ENCODE results near the gene CGNL1.

CGNL1 gene

DNA sequence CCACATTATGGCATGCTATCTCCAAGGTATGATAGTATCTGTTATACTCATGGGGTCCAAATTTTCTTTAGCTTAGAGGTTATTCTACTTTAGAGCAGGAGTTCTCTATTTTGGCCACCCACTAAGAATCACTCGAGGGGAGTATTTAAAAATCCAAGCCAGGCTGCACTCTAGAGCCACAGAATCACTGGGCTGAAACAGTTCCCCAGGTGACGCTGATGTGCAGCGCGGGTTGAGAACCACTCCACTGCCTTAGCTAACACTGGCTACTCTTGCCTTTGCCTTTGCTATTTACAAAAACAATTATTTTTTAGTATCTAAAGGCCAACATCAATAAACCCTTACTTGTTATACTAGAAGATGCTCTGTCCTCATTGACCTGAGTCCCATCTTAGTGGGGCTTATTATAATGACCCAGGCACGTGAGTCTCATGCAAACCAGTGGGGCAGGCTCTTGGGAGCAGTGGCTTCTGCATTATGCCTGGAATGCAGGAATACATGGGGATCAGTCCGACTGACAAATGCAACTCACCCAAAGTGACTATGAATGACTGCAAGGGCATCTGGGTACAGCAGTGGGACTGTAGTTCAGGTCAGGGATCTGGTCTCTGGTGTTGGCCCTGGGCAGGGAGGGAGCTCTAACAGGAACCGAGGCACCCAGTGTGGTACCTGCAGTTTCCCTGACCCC is 21.7 kb upstream of the CGNL1 start:
- no peak for DNase-seq

DNA sequence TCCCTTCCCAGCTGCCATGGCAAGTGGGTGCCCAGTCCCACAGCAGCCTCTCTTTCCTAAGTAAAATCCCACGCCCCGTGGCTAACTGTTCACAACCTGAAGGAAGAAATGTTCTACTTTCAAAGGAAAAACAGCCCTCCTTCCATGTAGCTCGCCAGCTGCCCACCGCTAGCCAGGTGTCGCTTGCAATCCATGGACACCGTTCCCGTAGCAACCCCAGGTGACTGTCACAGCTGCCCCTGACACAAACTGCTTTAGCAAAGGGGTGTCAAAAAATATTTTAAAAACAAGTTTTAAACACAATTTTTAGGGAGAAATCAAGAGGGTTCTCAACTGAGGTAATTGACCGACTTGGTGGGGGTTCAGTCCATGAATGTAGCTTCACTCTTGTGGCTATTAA is 21.0 kb upstream of the CGNL1 start:
- DNase-seq, result no peak

DNA sequence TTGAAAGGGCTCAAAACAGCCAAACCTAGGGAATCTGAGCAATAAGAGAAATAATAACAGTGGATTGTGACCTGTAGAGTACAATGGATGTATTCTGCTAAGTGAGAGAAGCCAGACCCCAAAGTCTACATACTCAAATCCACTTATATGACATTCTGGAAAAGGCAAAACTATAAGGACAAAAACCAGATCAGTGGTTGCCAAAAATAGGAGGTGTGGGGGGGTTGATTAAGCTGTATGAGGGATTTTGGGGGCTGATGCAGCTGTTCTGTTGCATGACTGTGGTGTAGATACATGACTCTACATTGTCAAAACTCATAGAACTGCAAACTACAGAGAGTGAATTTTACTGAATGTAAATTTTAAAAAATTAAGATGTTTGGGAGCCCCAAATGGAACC is 20.1 kb upstream of the CGNL1 start:
- DNase-seq, result no peak

DNA sequence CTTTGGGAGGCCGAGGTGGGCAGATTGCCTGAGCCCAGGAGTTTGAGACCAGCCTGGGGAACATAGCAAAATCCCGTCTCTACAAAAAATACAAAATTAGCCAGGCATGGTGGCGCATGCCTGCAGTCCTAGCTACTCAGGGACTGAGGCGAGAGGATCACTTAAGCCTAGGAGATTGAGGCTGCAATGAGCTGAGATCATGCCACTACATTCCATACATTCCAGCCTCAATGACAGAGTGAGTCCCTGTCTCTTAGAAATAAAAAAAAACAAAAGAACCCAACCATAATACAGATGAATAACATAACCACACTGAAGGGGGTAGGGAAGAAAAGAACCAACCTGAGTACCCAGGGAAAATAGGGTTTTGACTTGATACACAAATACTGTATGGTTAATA is 19.7 kb upstream of the CGNL1 start:
- no peak for DNase-seq

DNA sequence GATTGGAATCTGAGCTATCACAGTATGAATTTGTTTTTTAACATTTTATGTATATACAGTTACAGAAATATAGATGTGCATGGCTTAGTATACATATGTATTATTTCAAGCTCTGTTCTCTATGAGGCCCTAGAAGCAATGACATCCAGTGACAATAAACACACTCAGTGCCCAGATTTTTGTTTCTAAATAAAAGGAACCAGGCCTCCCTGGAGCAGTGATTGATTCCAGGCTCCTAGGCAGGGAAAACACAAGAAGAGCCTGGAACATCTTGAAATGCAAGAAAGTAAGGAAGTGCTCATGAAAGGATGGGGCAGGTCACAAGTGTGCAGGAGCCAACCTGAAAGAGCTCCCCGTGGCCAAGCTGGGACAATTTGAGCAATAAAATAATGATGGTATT is 18.5 kb upstream of the CGNL1 start:
- DNase-seq, result no peak

DNA sequence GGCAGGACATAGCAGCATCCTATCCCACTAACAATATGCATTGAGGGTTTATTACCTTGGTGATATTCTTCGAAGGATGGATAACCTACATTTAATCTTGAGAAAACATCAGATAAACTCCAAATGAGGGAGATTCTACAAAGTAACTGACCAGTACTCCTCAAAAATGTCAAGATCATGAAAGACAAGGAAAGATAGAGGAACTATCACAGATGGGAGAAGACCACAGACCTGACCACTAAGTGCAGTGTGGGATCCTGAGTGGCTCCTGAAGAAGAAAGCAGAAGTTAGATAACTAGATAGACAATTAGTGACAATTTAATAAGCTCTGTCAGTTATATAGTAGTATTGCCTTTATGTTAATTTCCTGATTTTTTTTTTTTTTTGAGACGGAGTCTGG is 17.7 kb upstream of the CGNL1 start:
- no peak for DNase-seq

DNA sequence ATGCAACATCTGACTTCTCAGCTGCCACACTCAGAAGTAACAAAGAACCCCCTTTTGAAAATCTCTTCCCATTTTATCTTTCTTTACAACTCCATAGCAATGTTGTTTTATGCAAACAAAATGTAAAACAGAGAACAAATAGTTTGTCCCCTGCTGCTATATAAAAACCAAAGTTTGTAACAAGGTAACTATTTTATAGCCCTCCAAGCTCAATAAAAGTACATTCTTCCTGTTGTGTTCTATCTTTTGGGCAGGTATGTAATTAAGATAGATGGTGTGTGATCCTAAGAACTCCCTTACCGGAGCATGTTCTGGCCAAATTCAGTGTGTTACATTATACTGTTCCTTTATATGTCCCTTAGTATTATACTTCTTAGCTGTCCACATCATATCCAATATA is 12.6 kb upstream of the CGNL1 start:
- no peak for DNase-seq

DNA sequence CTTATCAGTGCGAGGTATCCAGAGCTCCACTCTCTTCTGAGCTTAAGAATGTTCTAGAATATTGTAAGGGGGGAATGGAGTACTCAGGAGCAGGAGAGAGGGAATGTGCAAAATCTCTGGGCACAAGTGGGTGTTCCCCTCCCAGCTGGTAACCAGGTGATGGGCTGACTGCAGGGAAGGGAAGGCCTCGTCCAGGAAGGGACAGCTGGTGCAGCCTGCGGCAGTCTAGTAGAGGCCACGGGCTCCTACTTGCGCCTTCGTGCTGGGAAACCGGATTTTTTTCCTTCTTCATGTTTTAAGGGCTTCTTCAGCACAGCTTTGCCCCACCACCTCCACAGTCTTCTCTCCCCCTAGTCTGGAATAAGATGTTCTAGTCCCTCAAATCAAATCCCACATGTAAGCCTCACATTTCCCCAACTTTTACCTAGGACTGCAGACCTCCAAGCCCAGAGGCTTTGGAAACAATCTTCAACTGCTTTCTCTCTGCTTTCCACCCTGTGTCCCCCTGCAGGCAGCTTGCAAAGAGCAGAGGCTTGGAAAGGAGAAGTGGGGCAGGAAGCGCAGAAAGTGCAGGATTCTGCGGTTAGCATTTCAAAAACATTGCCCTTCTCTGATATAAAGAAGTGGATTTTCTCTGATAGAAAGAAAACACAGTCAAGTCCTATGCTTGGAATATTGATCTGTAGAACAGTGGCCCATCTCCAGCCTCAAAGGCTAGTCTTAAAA is 11.9 kb upstream of the CGNL1 start:
- DNase-seq, result no peak

DNA sequence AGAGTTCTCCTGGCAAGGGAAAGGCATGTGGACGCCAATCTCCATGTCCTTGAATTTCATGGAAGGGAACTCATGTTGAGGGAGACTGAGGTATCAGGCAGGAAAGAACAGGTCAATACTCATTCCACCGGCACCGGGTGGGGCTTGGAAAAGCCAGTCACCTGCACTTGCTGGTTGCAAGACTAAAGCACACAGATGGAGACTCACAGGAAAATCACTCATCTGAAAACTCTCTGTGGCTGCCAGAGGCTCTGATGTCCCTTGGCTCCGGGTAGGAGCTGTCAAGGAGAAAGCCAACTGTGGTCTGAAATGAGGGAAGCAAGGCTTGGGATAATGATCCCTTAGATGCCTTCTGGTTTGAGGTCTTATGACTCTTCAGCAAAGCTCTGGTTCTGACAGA is 8.7 kb upstream of the CGNL1 start:
- DNase-seq, result no peak

DNA sequence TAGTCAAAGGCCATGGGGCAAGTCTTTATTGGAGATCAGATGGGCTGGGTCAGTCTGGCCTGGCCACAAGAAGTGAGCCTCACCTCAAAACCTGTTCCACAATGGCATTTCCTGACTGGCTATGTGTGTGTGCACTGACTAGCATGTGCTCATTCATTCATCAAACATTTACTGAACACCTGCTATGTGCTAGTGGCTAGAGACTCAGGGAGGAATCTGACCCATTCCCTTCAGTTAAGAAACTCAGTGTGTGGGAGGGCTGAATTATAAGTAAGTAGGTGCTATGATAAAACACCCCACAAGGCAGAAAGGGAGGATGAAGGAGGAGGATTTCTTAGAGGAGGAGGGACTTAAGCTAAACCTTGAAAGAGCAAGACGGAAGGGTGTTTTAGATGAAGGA is 5.4 kb upstream of the CGNL1 start:
- DNase-seq, result no peak

DNA sequence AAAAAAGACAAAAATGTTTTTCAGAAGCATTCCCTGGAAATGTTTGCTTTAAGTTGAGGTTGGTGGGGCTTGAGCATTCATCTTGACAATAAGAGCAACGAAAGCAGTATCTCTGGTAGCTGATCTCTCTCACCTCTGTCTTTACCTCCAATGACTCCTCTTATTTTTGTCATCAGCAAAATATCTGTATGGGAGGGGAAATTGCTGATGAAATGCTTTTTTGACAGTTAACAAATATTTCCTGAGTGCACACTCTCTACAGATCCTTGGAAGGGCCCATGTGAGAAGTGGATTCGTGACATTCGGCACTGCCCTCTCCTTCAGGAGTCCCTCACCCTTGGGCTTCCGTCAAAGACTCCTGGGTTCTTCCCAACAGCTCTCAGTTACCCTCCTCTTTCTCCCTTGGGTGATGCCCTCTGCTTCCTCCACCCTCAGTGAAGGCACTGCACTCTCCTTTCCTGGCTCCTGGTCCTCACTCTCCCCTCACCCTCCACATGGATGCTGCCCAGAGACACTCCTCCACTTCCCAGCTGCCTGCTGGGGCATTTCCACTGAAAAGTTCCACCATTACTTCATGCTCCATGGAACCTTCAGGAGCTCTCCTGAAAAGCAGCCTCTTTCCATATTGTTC is 2.9 kb upstream of the CGNL1 start:
- DNase-seq, result no peak

DNA sequence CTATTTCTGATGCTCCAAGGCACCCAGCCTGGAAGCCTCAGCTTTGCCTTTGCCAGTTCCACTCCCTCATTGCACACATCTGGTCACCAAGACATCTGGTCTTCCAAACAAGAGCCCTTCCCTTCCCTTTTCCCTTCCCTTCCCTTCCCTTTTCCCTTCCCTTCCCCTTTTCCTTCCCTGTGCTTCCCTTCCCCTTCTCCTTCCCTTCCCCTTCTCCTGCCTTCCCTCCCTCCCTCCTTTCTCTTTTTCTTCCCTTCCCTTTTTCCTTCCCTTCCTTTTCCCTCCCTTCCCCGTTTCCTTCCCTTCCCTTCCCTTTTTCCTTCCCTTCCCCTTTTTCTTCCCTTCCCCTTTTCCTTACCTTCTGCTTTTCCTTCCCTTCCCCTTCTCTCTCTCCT is 2.4 kb upstream of the CGNL1 start:
- no peak for DNase-seq

DNA sequence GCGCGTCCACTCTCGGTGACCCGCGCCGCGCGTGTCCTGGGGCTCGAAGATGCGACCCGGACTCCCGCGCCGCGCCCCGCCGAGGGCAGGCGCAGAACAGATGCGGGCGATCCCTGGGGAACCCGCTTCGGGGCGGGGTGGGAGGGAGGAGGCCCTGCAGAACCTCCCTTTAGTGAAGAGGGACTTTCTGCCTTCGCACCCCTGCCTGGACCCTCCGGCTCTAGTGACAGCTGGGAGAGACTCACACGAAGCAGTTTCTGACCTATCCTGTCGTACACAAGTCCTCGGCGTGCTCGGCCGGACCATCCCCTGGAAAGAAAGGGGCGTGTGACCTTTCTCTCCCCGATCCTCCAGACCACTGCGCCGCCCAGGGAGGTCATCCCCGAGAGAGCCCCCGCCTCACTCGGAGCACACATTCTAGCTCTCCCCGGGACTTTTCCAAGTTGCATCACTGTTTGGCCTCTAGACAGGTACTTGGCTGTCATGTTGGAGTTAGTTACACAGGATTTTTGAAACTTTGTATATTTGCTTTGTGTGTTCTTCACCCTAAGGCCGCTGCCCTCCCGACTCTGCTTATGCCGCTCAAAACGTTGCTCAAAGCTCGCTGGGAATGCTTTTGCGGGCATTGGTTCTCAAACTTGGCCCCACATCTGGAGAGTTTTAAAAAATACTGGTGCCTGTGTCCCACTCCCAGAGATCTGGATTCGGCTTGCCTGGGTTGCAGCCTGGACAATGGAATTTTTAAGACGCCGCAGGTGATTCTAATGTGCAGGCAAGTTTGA is 582 bp downstream of the CGNL1 start:
- no peak for DNase-seq

DNA sequence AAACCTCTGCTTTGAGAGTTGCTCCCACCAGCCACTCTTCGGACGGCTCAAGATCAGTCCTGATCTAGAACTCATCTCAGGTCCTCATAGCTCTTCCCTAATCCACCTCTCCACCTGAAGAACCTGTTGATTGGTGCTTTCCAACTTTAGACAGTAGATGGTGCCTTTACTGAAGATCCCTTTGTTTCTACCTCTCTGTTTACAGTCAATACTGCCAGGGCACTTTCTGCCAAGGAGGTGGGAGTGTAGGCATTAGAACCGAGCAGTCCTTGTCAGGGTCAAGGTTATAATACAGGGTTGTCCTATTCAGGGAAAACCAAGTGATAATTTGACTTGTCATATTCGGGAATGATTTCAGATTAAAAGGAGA is 1.2 kb downstream of the CGNL1 start:
- DNase-seq, result no peak

DNA sequence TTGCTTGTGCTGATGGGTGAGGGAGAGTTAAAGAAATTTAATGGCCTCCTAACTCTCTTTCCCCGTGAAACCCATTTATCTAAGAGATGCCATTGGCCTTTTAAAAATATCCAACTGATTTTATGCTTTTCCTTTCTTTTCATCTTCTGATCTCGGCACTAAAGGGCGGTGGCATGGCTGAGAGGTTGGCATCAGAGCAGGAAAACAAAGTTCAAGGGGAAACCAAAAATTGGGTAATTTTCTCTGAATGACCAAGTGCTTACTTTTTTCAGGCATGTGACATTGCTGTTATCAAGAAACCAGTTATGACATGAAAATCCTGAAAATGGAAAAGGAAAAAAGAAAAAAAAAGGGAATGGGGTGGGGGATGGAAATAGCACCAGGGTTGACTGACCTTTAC is 3.2 kb downstream of the CGNL1 start:
- DNase-seq, result no peak

DNA sequence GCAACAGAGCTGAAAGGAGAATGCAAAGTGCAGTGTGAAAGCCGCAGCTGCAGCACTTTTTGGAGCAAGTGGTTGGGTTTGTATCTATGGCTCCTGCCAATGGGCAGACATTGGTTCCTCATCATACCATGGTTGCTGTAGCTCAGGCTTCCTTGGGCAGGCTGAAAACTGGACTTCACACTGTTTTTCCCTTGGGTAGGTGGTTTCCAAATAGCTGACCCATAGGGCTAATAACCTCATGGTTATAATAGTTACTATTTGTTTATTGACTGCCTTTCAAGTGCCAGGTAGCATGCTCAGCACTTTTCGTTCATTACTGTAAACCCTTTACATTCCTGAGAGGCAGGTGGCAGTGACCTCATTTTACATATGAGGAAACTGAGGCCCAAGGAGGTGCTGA is 4.5 kb downstream of the CGNL1 start:
- DNase-seq, result no peak

DNA sequence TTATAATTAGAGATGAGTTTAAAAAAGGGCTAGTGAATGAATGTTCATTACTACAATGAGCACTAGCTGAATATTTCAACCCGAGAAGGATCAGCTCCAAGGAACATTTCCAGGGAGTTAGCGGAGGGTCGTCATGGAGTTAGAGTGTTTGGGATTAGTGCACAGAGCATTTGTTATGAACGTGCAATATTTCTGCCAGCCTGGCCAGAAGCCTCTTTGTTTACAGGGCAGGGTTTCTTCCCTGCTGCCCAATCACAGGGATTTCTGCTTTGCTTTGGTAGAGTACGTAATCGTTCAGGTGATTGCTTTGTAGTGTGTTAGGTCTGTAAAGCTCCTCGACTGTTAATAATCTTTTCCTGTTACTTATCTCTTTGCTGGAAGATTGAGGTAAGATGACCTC is 5.9 kb downstream of the CGNL1 start:
- no peak for DNase-seq

DNA sequence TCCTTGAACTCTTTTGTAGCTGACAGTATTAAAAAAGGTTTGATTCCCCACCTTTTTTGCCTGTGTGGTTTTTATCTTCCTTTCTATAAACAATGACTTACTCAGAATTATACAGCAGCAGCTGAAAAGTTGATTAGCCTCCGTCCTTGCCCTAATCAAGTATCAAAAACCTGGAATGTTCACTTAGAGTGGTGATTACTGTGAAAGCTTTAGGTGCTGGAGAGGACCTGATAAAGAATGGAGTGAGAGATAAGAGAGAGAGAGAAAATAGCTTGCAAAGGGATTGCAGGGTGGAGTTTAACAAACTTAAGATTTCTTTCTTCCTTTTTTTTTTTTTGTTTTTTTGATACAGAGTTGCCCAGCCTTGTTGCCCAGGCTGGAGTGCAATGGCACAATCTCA is 6.7 kb downstream of the CGNL1 start:
- no peak for DNase-seq

DNA sequence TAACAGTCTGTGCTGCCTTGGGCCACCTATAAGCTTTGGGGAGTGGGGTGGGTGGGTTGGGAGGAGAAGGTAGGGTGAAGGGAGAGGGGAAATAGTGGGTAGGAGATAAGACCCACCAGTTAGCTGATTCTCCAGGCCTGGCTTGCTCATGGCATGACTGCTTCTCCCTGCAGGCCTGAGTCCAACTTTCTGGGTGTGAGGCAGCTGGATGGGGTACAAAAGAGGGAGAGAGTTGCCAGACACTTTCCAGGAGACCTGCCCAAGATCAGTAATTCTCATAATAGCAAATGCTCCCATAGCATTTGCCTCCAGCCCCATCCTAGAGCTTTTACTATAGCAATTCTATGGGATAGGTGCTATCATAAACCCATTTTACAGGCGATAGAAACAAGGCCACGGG is 7.7 kb downstream of the CGNL1 start:
- DNase-seq, result no peak

DNA sequence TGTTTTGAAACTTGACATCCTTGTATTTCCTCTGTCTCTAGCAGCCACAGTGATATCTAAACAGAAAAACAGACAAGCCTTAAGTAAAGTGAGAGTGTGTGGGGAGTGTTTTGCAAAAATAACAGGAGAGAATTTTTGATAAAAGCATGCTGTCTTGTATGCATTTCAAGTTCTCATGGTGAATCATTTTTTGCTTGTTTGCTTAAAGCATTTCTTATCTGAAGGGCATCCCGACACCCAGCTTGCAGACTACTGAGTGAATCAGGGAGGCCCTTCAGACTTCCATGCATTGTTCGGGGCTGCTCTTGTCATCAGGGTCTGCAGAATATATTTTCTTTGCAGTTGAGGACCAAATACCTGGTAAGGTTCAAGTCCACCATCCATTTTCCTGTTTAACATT is 8.5 kb downstream of the CGNL1 start:
- DNase-seq, result no peak

DNA sequence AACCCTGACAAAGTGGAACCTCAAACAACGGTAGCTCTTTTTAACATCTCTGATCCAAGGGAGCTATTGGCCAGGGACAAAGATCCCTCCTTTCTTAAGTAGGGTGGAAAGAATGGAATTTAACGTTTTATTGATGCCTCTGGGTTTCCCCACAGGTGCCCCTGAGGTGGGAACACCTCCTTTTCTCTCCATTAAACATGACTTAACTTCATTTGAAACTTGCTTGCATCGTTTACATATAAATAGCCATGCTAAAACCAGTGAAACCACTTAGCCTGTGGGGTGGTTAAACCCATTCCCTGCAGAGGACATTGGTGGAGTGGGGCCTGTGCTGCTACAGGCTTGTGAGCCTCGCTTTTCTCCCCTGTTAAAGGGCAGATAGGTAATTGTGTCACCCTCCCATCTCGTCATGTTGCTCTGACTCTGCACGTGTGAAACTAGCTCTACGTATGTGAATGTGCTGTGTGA is 9.7 kb downstream of the CGNL1 start:
- no peak for DNase-seq

DNA sequence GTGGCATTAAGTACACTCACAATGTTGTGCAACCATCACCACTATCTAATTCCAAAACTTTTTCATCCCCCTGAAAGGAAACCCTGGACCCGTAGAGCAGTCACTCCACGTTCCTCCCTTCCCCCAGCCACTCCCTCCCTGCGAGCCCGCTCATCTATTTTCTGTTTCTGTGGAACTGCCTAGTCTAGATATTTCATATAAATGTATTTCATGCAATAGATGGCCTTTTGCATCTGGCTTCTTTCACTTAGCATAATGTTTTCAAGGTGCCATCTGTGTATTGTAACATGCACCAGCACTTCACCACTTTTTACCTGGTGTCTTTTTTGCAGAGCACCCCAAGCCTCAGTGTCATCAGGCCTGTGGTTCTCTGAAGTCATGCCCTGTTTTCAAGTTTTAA is 10.7 kb downstream of the CGNL1 start:
- DNase-seq, result no peak

DNA sequence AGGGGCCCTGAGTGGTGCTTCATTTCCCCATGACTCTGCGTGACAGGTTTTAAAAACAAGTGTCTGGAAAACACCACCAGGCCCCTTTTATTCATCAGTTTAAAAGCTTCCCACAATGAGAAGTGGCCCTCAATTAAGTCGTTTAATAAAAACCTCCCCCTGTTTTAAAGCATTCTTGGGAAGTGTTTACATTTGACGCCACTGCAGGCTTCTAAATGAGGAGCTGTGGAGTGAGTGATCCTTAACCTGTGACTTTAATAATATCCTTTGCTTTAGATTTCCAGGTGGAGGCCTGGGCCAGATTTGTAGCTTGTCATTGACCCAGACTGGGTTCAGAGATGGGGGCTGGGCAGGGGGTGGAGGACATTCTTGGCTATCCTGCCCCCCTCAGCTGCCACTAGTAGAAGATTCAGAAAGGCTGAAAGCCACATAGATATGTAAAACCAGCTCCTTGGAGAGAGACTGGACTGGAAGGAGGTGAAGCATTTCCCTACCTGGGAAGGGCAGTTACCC is 11.3 kb downstream of the CGNL1 start:
- no peak for DNase-seq

DNA sequence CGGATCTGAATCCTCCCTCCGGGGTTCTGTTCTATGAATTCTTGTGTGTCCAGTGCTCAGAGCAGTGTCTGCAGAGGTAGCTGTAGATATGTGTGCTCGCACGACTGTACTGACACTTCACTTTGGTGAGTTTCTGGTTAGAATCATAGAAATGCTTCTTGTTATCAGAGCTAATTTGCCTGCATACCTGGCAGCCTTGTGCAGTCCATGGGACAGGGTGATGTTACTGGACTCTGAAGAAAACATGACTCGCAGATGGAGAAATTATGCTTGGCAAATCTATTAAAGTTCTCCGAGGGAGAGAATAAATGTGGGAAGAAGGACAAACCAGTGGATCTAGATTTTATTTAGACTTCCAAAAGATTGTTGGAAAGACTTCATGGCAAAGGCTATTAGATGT is 12.2 kb downstream of the CGNL1 start:
- DNase-seq, result no peak
